ENCODE data around the gene CYB561.

Gene CYB561

GRCh38 chr17:63433746-63434591 is 12.1 kb downstream of the CYB561 start:
- no peak for TF ChIP-seq CTCF (IDR thresholded peaks at IDR 0.05; ENCODE audit: insufficient read depth, low read depth, low read length, missing control alignments)
- no peak overlapping the region for H3K4me3 ChIP-seq (ENCODE audit: low read length)
- peak; percentile 63 for DNase-seq (ENCODE audit: low read depth)

- H3K4me3 ChIP-seq (ENCODE audit: low read length) = no peak overlapping the region
- no peak for TF ChIP-seq CTCF (IDR thresholded peaks at IDR 0.05; ENCODE audit: insufficient read depth, low read depth, low read length, missing control alignments)
- DNase-seq (ENCODE audit: low read depth) = no peak
Observed at GRCh38 chr17:63431939-63432804, 13.9 kb downstream of the CYB561 start.

- TF ChIP-seq CTCF (IDR thresholded peaks at IDR 0.05; ENCODE audit: insufficient read depth, low read depth, low read length, missing control alignments) = no peak
- no peak overlapping the region for H3K4me3 ChIP-seq (ENCODE audit: low read length)
- DNase-seq (ENCODE audit: low read depth) = no peak
Observed at GRCh38 chr17:63431618-63431938, 14.5 kb downstream of the CYB561 start.

GRCh38 chr17:63430223-63430622 is 15.9 kb downstream of the CYB561 start:
- no peak overlapping the region for H3K4me3 ChIP-seq (ENCODE audit: low read length)
- no peak for TF ChIP-seq CTCF (IDR thresholded peaks at IDR 0.05; ENCODE audit: insufficient read depth, low read depth, low read length, missing control alignments)
- DNase-seq (ENCODE audit: low read depth) = no peak

GRCh38 chr17:63429766-63430165 is 16.3 kb downstream of the CYB561 start:
- TF ChIP-seq CTCF (IDR thresholded peaks at IDR 0.05; ENCODE audit: insufficient read depth, low read depth, low read length, missing control alignments) = no peak
- DNase-seq (ENCODE audit: low read depth) = no peak
- no peak overlapping the region for H3K4me3 ChIP-seq (ENCODE audit: low read length)

GRCh38 chr17:63426917-63427308 is 19.2 kb downstream of the CYB561 start:
- H3K4me3 ChIP-seq (ENCODE audit: low read length) = no peak overlapping the region
- DNase-seq (ENCODE audit: low read depth) = no peak
- TF ChIP-seq CTCF (IDR thresholded peaks at IDR 0.05; ENCODE audit: insufficient read depth, low read depth, low read length, missing control alignments) = no peak
